Measurements from ENCODE around the gene PCYOX1L. TPM values are rescaled to one million over a fixed set of nuclear protein-coding genes. Genes with fewer than 3 reads are reported as not detected.

Gene PCYOX1L
- total and polyA plus RNA-seq, 9 of the 15 experiments (the other 6 are each of a cell fraction or from before 2014, with no cell fraction given): 2.3 to 17.9 (median 6.0) TPM

DNA sequence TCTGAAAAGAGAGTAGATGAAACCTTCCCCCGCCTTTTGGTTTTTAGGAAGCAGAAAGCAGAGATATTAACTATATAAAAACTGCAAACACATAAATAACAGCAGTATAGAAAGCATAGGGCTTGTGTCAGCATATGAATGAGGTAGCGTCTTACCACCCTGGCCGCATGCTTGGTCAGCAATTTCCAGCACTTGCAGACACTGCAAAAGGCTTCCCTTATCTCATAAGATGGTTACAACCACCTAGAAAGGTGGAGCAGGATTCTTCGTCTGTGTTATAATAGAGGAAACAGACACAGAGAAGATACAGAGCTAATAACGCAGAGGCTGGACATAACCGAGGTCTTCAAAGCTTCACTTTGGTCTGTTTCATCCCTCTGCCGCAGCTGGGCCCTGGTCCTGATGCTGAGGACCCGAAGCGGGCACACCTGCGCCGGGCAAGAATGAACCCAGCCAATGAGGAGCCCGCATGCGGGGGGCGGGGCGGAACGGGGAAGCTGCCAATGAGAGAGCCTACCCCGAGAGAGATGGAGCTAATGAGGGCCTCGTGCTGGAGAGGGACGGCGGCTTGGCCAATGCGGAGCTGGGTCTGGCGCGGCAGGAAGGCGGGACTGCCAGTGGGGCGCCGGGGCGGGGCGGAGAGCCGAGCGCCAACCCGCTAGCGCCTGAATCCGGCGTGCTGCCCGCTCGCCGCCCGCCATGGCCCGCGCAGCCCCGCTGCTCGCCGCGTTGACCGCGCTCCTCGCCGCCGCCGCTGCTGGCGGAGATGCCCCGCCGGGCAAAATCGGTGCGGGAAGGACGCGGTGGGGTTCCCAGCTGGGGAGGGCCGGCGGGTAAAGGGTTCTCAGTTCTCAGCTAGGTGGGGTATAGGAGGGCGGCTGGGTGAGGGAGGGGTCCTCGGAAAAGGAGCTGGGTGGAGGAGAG, at the start of gene PCYOX1L (continued):
- TF ChIP-seq, protein P1, sequence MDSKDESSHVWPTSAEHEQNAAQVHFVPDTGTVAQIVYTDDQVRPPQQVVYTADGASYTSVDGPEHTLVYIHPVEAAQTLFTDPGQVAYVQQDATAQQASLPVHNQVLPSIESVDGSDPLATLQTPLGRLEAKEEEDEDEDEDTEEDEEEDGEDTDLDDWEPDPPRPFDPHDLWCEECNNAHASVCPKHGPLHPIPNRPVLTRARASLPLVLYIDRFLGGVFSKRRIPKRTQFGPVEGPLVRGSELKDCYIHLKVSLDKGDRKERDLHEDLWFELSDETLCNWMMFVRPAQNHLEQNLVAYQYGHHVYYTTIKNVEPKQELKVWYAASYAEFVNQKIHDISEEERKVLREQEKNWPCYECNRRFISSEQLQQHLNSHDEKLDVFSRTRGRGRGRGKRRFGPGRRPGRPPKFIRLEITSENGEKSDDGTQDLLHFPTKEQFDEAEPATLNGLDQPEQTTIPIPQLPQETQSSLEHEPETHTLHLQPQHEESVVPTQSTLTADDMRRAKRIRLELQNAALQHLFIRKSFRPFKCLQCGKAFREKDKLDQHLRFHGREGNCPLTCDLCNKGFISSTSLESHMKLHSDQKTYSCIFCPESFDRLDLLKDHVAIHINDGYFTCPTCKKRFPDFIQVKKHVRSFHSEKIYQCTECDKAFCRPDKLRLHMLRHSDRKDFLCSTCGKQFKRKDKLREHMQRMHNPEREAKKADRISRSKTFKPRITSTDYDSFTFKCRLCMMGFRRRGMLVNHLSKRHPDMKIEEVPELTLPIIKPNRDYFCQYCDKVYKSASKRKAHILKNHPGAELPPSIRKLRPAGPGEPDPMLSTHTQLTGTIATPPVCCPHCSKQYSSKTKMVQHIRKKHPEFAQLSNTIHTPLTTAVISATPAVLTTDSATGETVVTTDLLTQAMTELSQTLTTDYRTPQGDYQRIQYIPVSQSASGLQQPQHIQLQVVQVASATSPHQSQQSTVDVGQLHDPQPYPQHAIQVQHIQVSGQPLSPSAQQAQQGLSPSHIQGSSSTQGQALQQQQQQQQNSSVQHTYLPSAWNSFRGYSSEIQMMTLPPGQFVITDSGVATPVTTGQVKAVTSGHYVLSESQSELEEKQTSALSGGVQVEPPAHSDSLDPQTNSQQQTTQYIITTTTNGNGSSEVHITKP (IDR thresholded peaks at IDR 0.05; ENCODE audit: partially characterized antibody): peak; percentile 99
- TF ChIP-seq BCLAF1 (IDR thresholded peaks at IDR 0.05; ENCODE audit: borderline replicate concordance in 1 of 2, control insufficient read depth in 1 of 2, low read depth in 2 of 2, low read length in 1 of 2): peak in 1 of 2 experiments; percentile 91; a peak in 2 of 4 replicates
- 0 out of 2 replicates have a peak, but pooled peaks have one; percentile 37 for TF ChIP-seq ARID4B (CRISPR knock-in tag; IDR thresholded peaks at IDR 0.05)
- peak; percentile 72 for TF ChIP-seq MYC (IDR thresholded peaks at IDR 0.05; ENCODE audit: low read depth, low read length)
- TF ChIP-seq MYC (CRISPR knock-in tag; IDR thresholded peaks at IDR 0.05; ENCODE audit: borderline replicate concordance, low read depth): no peak
- TF ChIP-seq SNRNP70 (optimal IDR thresholded peaks at IDR 0.05; ENCODE audit: low read depth, low read length): no peak
- no peak for TF ChIP-seq ATF1 (CRISPR knock-in tag; IDR thresholded peaks at IDR 0.05)
- 0 out of 2 replicates have a peak, but pooled peaks have one; percentile 48 for TF ChIP-seq ATF1 (tag; IDR thresholded peaks at IDR 0.05)
- peak; percentile 72 for TF ChIP-seq POLR2AphosphoS5 (IDR thresholded peaks at IDR 0.05; ENCODE audit: control insufficient read depth, insufficient read depth, low read depth, low read length)
- TF ChIP-seq MAX (CRISPR knock-in tag; IDR thresholded peaks at IDR 0.05): peak; percentile 32; the same call in 1 of the 2 replicates
- TF ChIP-seq PHF8 (IDR thresholded peaks at IDR 0.05; ENCODE audit: borderline replicate concordance, low read length): peak; percentile 94; the same call in 1 of the 2 replicates
- peak; percentile 60 for TF ChIP-seq SIN3B (IDR thresholded peaks at IDR 0.05; ENCODE audit: low read depth)

All from K562 (cell line).